Fibroblast of skin of scalp (primary cell): Measurements from ENCODE around the gene NENF.
"Not testable (repeated sequence)": the region's sequence is repeated elsewhere in the genome, so short reads cannot be mapped to it uniquely, and the experiment has no call there.

ENCODE experiments used
- DNase-seq: peaks from one replicate; pipeline ENCODE4 v3.0.0-alpha.2; 2013

NENF gene

DNA sequence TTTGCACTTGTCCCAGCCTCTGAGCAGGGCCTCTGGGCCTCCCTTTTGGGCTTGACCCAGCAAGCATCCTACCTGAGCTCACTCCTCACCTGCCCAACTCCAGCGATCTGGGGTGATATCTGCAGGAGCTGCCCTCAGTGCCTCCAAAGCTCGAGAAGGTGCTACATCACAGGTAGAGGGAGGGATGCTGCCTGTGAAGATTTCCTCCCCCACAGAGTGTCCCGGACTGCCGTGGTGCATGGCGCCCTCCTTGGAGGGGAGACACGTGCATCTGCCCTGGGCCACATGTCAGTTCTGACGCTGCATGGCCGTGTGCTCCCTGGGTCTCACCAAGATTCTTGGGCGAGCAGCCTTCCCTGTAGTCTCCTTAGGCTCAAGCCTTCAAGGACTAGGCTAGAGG is 27.7 kb downstream of the NENF start:
- DNase-seq: no peak

DNA sequence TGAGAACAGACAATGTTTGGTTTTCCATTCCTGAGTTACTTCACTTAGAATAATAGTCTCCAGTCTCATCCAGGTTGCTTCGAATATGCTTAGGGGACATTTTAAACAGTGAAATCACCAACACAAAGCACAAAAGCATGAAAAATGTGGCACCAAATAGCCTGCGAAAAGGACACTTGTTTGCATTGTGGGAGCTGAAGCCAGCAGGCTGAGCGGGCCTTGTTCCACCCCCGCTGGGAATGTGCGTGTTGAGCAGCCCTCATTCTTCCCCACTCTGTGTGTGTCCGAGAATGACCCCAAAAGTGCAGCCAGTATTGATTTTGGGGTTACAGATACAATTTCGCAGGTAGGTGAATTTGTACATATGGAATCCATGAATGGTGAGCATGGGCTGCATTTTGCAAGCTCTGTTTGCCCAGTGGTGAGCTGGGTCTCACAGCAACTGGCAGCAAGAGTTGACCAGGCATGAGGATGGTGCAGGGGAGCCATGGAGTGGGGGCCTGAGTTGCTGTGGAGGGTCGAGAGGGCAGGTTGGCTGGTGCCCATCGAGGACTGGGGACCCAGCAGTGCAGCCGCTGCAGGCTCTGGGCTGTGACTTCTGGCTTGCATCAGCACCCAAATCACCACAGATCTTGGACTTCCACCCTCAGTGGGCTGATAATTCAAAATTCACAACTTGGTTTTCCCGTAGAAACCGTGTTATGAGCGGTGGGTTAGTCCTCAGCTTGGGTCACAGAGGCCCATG is 29.4 kb downstream of the NENF start:
- no peak for DNase-seq

DNA sequence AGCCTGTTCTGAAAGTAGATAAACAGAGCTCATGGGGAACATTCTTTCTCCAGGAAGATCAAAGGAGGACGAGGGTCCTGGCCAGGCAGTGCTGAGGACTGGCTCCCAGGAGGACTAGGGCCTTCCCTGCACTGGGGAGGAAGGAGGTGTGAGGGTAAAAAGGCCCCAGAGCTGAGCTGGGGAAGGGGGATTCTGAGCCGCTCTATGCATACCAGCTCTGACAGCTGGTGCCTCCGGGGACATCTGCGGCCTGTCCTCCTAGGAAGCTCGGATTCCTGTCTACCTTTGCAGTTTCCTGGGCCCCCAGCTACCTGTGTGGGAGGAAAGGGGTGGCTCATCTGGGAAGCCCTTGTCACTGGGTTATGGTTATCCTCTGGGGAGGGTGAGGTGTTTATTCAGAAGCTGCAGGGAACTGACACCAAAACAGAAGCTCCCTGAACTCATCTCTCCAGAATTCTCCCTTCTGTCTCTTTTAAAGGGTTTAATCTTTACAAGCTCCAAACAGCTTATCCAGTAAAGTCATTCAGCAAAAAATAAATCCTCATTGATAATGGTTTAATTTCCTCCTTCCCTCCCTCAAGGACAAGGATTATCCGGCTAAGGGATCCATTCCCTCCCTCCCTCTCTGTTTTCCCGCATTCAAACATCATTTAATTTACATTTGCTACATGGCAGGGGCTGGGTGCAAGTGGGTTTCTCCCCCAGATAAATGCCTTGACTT is 31.0 kb downstream of the NENF start:
- DNase-seq: no peak

GRCh38 chr1:212465311-212465710 is 32.6 kb downstream of the NENF start:
- no peak for DNase-seq

DNA sequence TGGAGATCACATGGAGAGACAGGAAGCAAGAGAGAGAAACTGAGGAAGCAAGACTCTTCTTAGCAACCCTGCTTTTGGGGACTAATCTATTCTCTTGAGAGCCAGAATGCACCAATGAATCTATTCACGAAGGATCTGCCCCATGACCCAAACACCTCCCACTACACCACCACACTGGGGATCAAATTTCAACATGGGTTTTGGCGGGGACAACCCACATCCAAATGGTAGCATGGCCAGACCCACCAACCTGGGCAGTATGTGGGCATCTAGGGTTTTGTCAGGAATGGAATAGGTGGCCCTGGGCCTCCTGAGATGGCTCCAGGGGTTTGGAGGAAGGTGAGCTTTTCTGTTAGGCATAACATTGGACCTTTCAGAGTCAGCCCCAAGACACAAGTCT is 33.7 kb downstream of the NENF start:
- DNase-seq: no peak

DNA sequence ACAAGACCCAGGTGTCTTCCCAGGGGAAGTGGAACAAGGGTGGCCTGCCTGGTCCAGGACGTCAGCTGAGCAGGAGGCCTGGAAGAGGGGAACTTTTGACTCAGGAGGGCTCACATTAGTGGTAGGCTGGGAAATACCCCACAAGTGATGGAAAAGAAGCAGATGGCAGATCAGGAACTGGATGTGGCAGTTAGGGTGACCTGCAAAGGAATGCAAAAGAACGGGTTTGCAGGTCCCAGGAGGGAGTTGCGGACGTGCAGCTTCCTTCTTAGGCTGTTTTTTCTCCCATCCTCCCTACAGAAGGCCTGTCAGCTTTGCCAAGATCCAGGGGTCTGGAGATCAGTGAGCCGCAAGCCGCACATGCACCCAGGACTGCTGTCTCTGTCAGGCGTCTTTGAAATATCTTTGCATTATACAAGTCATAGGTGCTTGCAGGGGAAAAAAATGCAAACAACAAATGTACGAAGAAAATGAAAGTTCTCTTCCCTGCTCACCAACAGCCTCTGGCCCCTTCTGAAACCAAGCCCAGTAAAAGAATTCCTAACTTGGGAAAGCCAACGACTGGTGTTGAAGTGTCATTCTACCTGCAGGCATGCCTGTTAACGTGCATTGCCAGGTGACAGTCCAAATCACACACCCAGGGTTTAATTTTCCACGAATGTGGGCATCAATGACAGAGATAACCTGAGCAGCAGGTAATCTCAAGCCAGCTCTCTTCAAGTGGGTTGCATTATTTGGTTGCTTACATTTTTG is 34.4 kb downstream of the NENF start:
- DNase-seq: no peak

DNA sequence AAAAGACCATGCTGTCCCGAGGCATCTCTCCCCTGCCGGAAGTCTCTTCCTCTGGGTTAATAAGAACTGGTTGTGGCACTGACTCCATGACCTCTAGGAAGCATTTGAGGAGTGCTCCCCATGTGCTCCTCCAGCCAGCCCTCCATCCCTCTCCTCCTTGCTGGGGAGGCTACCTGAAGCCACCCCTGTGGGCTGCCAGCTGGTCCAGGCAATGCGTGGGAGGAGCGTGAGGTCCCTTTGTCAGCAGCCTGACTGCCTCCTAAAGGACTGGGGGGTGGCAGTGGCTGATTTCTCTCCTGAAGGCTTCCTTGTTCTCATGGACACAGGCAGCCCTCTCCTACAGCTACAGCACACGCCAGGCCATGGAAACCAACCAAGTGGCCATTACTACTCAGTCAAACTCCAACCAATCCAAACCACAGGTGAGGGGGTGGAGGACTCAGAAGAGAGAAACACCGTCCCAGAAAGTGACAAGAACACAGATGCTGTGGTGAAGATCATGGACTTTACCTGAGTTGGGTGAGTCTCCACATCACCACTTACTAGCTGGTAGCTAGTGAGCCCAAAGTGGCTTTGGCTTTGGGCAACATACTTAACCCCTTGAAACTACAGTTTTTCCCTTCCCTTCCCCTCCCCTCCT is 35.2 kb downstream of the NENF start:
- no peak for DNase-seq

DNA sequence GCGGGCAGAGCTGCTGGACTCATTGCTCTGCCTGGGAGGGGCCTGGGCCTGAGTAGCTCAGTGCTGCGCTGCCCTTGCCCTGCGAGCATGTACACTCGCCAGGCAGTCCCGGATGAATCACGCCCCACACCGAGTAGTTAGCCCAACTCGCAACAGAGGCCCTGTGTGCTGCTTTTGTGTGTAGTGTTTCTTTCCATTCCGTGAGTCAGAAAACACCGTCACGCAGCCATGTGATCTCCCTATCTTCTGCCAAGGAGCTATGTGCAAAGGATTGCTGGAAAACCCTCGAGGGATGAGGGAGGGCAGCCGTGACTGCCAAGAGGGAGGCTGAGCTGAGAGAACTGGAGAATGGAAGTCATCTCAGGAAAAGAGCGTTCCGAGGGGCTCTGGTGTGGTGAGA is 37.3 kb downstream of the NENF start:
- DNase-seq: peak; percentile 92

DNA sequence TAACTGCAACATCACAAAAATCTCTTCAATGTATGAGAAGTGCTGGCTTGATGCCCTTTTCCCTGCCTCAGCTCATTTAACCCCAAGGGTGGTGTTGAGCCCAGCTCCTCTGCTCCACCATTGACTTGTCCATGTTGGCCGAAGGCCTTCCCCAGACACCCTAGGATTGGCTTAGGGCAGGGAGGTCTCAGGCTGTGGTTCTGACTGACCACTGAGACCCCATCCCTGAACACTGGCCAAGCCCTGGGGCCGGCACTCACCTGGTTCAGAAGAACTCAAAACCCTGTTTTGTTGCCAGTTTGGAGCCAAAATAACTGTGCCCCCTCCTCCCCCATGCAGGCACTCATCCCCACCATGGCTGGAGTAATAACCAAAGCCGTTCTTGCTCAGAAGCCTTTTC is 38.6 kb downstream of the NENF start:
- no peak for DNase-seq

GRCh38 chr1:212471891-212472675 is 39.4 kb downstream of the NENF start:
- no peak for DNase-seq

DNA sequence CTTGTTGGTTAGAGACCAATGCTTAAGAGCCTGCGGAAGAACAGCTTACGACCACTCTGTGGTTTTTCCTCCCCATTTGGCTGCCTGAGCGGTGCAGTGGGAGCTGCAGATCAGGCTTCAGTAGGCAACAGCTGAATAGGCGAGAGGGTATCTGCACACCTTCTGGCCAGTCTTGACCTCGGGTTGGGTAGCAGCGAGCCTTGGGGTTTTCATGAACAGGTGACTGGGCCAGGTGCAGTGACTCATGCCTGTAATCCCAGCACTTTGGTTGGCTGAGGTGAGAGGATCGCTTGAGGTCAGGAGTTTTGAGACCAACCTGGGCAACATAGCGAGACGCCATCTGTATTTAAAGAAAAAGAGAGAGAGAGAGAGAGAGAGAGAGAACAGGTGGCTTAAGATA is 41.0 kb downstream of the NENF start:
- no peak for DNase-seq

DNA sequence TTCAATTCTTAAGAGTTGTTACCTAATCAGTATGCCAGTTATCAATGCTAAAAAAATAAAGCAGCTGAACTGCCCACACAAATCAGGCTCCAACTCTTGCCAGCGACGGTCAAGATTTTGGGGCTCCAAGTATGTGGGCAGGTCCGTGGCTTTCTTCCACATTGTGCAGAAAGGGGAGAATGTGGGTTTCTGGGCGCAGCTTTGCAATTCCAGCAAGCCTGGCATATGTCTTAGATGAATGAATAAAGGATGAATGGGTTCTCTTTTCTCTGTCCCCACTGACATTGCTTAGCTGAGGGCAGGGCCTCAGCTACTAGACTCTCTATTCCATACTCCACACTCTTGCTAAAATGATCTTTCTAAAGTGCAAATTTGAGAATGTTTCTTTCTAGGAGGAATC is 42.4 kb downstream of the NENF start:
- no peak for DNase-seq

DNA sequence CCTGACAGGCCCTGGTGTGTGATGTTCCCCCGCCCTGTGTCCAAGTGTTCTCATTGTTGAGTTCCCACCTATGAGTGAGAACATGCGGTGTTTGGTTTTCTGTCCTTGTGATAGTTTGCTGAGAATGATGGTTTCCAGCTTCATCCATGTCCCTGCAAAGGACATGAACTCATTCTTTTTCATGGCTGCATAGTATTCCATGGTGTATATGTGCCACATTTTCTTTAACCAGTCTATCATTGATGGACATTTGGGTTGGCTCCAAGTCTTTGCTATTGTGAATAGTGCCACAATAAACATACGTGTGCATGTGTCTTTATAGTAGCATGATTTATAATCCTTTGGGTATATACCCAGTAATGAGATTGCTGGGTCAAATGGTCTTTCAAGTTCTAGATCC is 43.1 kb downstream of the NENF start:
- DNase-seq: not testable (repeated sequence)

DNA sequence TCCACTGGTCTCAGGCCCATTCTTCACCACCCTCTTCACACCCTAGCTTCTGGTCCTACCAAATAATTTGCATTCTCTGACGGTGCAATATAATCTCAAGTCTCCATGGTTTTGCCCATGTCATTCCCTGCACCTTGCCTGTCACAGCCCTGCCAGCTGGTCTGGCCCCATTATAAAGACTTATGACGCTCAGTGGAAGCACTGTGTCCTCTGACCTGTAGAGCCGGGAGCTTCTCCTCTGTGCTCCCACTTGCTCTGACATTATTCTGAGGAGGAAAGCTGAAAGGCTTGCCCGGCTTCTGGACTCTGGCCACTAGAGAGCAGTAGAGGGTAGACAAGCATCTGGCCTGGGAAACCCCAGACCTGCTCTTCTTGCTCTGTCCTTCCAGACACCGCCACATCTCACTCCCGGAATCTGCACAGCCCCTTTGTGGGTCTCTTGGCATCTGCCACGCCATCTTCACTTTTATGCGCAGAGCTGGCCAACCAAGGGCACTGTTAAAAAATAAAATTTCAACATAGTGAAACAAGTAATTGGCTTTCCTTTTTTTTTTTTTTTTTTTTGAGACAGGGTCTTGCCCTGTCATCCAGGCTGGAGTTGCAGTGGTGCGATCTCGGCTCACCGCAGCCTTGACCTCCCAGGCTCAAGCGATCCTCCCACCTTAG is 44.4 kb downstream of the NENF start:
- DNase-seq: peak; percentile 84

DNA sequence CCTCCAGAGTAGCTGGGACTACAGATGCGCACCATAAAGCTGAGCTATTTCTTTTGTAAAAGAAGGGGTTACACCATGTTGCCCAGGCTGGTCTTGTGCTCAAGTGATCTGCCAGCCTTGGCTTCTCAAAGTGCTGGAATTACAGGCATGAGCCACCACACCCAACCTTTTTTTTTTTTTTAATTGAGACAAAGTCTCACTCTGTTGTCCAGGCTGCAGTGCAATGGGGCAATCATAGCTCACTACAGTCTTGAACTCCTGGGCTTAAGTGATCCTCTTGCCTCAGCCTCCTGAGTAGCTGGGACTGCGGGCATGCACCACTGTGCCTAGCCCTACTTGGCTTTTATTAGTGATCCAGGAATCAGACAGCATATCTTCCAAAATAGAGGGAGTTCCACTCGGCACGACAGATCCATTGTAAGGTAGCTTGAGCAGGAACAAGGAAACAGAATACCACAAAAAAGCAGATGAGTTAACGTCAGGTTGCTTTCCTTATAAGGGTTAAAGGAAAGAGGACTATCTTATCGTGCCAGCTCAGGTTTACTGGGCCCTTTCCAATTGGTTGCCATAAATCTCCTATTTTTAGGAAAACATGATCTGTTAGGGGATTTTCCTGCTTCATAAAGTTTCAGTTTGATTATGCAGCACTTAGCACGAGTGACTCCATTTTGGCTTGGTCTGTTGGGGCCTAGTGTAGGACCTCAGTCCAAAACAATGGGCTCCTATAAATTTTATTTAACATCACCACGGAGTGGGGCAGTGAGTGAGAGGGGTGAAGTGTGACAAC is 45.2 kb downstream of the NENF start:
- DNase-seq: no peak

- no peak for DNase-seq
These were observed 45.8 kb downstream of the NENF start for GRCh38 chr1:212478467-212479025.

- DNase-seq: no peak
These were observed 46.5 kb downstream of the NENF start for GRCh38 chr1:212479188-212479587.

GRCh38 chr1:212480711-212481437 is 48.2 kb downstream of the NENF start:
- DNase-seq: not testable (repeated sequence)

GRCh38 chr1:212481438-212481767 is 48.7 kb downstream of the NENF start:
- DNase-seq: no peak
